HepG2 (cell line): ENCODE results near the gene LGALS3. TPM values are rescaled to one million over a fixed set of nuclear protein-coding genes. Genes with fewer than 3 reads are reported as not detected.

ENCODE experiments used
- CAMTA2 ChIP-seq: sonication (generic); formaldehyde crosslinking; IDR thresholded peaks from 2 replicates; pipeline ENCODE4 v1.4.0; 2020; ENCODE audit warnings: mild to moderate bottlenecking, missing genetic modification reagents, borderline replicate concordance
- GABPB1 ChIP-seq: IDR thresholded peaks from 2 replicates; pipeline ENCODE4 v1.6.1; 2016; ENCODE audit warnings: mild to moderate bottlenecking, missing genetic modification reagents, moderate library complexity, missing compliant biosample characterization
- KLF9 ChIP-seq: IDR thresholded peaks from 2 replicates; pipeline ENCODE4 v1.6.1; 2016; ENCODE audit warnings: low read depth
- MAZ ChIP-seq, 2 experiments: sonication (generic) in 1 of 2; formaldehyde crosslinking in 1 of 2; IDR thresholded peaks; 2 replicates each; pipeline versions ENCODE4 v1.5.0 to v1.6.1; 2012 to 2020; ENCODE audit warnings: low read depth in 2 of 2, mild to moderate bottlenecking in 2 of 2, borderline replicate concordance in 1 of 2, improper control_type of control experiment in 1 of 2, low read length in 1 of 2, missing genetic modification reagents in 1 of 2, moderate library complexity in 1 of 2
- ONECUT2 ChIP-seq: sonication (generic); formaldehyde crosslinking; IDR thresholded peaks from 2 replicates; pipeline ENCODE4 v1.4.0; 2020; ENCODE audit warnings: missing genetic modification reagents
- PHF8 ChIP-seq: sonication (generic); formaldehyde crosslinking; IDR thresholded peaks from 2 replicates; pipeline ENCODE4 v1.5.0; 2020; ENCODE audit warnings: missing genetic modification reagents
- SOX5 ChIP-seq: IDR thresholded peaks from 2 replicates; pipeline ENCODE4 v1.6.1; 2016; ENCODE audit warnings: borderline replicate concordance
- SOX6 ChIP-seq, 2 experiments: fragments of 450-650 bp in 1 of 2; sonication (generic) in 1 of 2; formaldehyde crosslinking in 1 of 2; IDR thresholded peaks; 2 replicates each; pipeline versions ENCODE4 v1.4.0 to v1.6.1; 2017 to 2020; ENCODE audit warnings: antibody characterized with exemption in 1 of 2, mild to moderate bottlenecking in 1 of 2, missing genetic modification reagents in 1 of 2
- TAF1 ChIP-seq: sonication (generic); formaldehyde crosslinking; IDR thresholded peaks from 2 replicates; pipeline ENCODE4 v1.4.0; 2020; ENCODE audit warnings: missing genetic modification reagents
- THAP9 ChIP-seq: sonication (generic); formaldehyde crosslinking; IDR thresholded peaks from 2 replicates; pipeline ENCODE4; 2020; ENCODE audit warnings: missing genetic modification reagents, mild to moderate bottlenecking, borderline replicate concordance
- YEATS4 ChIP-seq: sonication (generic); formaldehyde crosslinking; IDR thresholded peaks from 2 replicates; pipeline ENCODE4 v1.4.0; 2020; ENCODE audit warnings: missing genetic modification reagents, borderline replicate concordance
- ZBTB7B ChIP-seq: sonication (generic); formaldehyde crosslinking; IDR thresholded peaks from 2 replicates; pipeline ENCODE4 v1.4.0; 2020; ENCODE audit warnings: missing genetic modification reagents
- ZFP91 ChIP-seq: sonication (generic); formaldehyde crosslinking; IDR thresholded peaks from 2 replicates; pipeline ENCODE4 v1.9.0; 2022; ENCODE audit warnings: missing genetic modification reagents, mild to moderate bottlenecking, borderline replicate concordance
- ZMYM2 ChIP-seq: sonication (generic); formaldehyde crosslinking; IDR thresholded peaks from 2 replicates; pipeline ENCODE4 v1.8.0; 2022; ENCODE audit warnings: mild to moderate bottlenecking, missing genetic modification reagents
- ZNF260 ChIP-seq: sonication (generic); formaldehyde crosslinking; IDR thresholded peaks from 2 replicates; pipeline ENCODE4 v1.4.0; 2020; ENCODE audit warnings: missing genetic modification reagents, low read depth, mild to moderate bottlenecking, borderline replicate concordance
- ZNF543 ChIP-seq: sonication (generic); formaldehyde crosslinking; IDR thresholded peaks from 2 replicates; pipeline ENCODE4 v1.4.0; 2020; ENCODE audit warnings: mild to moderate bottlenecking, missing genetic modification reagents
- ZNF564 ChIP-seq: sonication (generic); formaldehyde crosslinking; IDR thresholded peaks from 2 replicates; pipeline ENCODE4 v1.8.1; 2023; ENCODE audit warnings: mild to moderate bottlenecking, missing genetic modification reagents
- ZNF567 ChIP-seq: sonication (generic); formaldehyde crosslinking; IDR thresholded peaks from 2 replicates; pipeline ENCODE4 v1.8.1; 2023; ENCODE audit warnings: mild to moderate bottlenecking, missing genetic modification reagents, borderline replicate concordance
- ZNF768 ChIP-seq: sonication (generic); formaldehyde crosslinking; IDR thresholded peaks from 2 replicates; pipeline ENCODE4 v1.4.0; 2020; ENCODE audit warnings: missing genetic modification reagents
- ZNF782 ChIP-seq: sonication (generic); formaldehyde crosslinking; IDR thresholded peaks from 2 replicates; pipeline ENCODE4 v1.4.0; 2020; ENCODE audit warnings: missing genetic modification reagents, mild to moderate bottlenecking, borderline replicate concordance
- polyA plus RNA-seq, 8 experiments: library from polyadenylated mRNA; depleted of rRNA in 3 of 8; stranded (reverse) in 7 of 8; unstranded in 1 of 8; fragments of >200 nt; fragmentation: Illumina TruSeq in 4 of 8; extraction: Trizol in 4 of 8; gene quantifications; 2 replicates each; pipeline versions ENCODE4 v1.2.1 to v1.2.3, GENCODE V29; 2011 to 2016; ENCODE audit warnings: low read depth in 4 of 8, missing spikeins in 1 of 8, mixed read lengths in 1 of 8; ENCODE audit not compliant: insufficient read depth in 1 of 8
- total RNA-seq, 5 experiments: library from RNA; depleted of rRNA; stranded (reverse); fragments of >200 nt; fragmentation: Illumina TruSeq; extraction: Trizol; gene quantifications; 2 replicates each; pipeline ENCODE4 v1.2.3, GENCODE V29; 2016; ENCODE audit warnings: low read depth in 1 of 5
- TF ChIP-seq, protein P1 (sequence below), 2 experiments: sonication (generic) in 1 of 2; formaldehyde crosslinking in 1 of 2; IDR thresholded peaks; 2 replicates each; pipeline versions ENCODE4 v1.4.0 to v1.6.1; 2018 to 2020; ENCODE audit warnings: missing genetic modification reagents in 2 of 2, borderline replicate concordance in 1 of 2, low read depth in 1 of 2, mild to moderate bottlenecking in 1 of 2, missing biosample characterization in 1 of 2

Gene LGALS3
- total and polyA plus RNA-seq, 2 of the 13 experiments (the other 11 are each of a cell fraction or from before 2014, with no cell fraction given) = 5.0 to 97.4 TPM

GRCh38 chr14:55129428-55130195 lies 560 bp downstream of the LGALS3 start (continued):
- TF ChIP-seq MAZ (IDR thresholded peaks at IDR 0.05; ENCODE audit: borderline replicate concordance, low read depth, low read length) (no peak), MAZ (CRISPR knock-in tag; IDR thresholded peaks at IDR 0.05; ENCODE audit: low read depth) (peak; percentile 46; the same call in 1 of the 2 replicates), PHF8 (CRISPR knock-in tag) (peak; percentile 42; the same call in 1 of the 2 replicates), ZNF564 (CRISPR knock-in tag) (no peak), SOX6 (IDR thresholded peaks at IDR 0.05) (no peak), SOX6 (CRISPR knock-in tag; IDR thresholded peaks at IDR 0.05) (0 out of 2 replicates have a peak, but pooled peaks have one; percentile 31), ZFP91 (CRISPR knock-in tag) (peak; percentile 69; the same call in 1 of the 2 replicates), TAF1 (CRISPR knock-in tag) (no peak), THAP9 (peak; percentile 37; the same call in 1 of the 2 replicates), ZMYM2 (no peak), ZNF782 (CRISPR knock-in tag) (0 out of 2 replicates have a peak, but pooled peaks have one; percentile 47), ZNF543 (CRISPR knock-in tag) (0 out of 2 replicates have a peak, but pooled peaks have one; percentile 21), KLF9 (CRISPR knock-in tag) (0 out of 2 replicates have a peak, but pooled peaks have one; percentile 44), ONECUT2 (no peak), SOX5 (0 out of 2 replicates have a peak, but pooled peaks have one; percentile 24), CAMTA2 (CRISPR knock-in tag) (no peak), ZNF260 (CRISPR knock-in tag) (no peak), ZNF768 (CRISPR knock-in tag) (peak; percentile 29; the same call in 1 of the 2 replicates), GABPB1 (CRISPR knock-in tag) (peak; percentile 57; the same call in 1 of the 2 replicates), YEATS4 (CRISPR knock-in tag) (peak; percentile 13; the same call in 1 of the 2 replicates), ZBTB7B (CRISPR knock-in tag) (0 out of 2 replicates have a peak, but pooled peaks have one; percentile 54), ZNF567 (0 out of 2 replicates have a peak, but pooled peaks have one; percentile 60)
- TF ChIP-seq, protein P1, sequence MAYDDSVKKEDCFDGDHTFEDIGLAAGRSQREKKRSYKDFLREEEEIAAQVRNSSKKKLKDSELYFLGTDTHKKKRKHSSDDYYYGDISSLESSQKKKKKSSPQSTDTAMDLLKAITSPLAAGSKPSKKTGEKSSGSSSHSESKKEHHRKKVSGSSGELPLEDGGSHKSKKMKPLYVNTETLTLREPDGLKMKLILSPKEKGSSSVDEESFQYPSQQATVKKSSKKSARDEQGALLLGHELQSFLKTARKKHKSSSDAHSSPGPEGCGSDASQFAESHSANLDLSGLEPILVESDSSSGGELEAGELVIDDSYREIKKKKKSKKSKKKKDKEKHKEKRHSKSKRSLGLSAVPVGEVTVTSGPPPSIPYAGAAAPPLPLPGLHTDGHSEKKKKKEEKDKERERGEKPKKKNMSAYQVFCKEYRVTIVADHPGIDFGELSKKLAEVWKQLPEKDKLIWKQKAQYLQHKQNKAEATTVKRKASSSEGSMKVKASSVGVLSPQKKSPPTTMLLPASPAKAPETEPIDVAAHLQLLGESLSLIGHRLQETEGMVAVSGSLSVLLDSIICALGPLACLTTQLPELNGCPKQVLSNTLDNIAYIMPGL (CRISPR knock-in tag; IDR thresholded peaks at IDR 0.05; ENCODE audit: borderline replicate concordance in 1 of 2, low read depth in 1 of 2) = 0 out of 4 replicates have a peak, but pooled peaks of 1 of the 2 experiments have one; percentile 22
